HG03108 (cell line): ENCODE data around the gene CER1.
"Not testable (repeated sequence)": the region's sequence is repeated elsewhere in the genome, so short reads cannot be mapped to it uniquely, and the experiment has no call there.

Experiments used
- ATAC-seq: cut with Tn5 transposase; IDR thresholded peaks from one replicate; pipeline ENCODE4 v1.9.1; 2021; ENCODE audit warnings: moderate library complexity; ENCODE audit not compliant: unreplicated experiment

Gene CER1

DNA sequence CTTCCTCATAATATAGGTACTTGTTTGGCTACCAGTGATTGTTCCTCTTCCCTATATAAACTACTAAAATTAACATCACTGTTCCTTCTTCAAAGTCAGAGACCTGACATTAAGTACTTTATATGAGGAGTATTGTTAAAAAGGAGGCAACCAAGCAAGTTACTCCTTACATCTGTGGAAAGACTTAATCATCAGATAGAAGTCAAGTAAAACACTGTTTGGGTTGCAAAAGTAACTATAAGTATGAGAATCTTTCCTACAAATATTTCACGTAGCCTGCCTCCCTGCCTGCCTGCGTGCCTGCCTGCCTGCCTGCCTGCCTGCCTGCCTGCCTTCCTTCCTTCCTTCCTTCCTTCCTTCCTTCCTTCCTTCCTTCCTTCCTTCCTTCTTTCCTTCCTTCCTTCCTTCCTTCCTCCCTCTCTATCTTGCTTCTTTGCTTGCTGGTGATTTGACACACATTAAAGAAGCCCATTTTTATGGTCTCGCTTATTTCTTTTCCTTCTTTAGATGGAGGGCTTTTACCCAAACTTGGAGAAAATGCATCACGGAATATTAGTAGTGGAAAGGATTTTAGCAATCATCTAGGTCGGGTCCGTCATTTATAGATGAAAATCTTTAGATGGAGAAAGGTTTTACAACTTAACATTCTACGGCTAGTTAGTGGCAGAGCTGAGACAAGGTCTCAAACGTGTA lies 3.2 kb downstream of the CER1 start:
- ATAC-seq = no peak

DNA sequence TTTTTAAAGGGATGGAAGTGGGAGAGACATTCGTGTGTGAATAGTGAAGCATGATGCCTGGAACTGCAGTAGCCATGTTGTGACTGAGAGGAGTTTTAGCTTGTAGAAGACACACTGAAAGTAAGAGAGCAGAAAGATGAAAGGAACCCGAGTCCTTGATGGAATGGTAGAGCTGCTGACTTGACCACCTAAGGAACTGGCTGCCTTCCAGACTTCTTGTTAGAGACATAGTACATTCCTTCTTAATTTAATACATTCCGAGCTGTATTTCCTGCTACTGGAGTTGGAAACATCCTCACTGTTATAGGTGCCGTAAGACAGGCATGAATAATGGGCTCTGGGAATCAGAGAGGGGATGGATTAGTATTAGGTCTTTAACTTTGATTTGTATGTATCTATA lies 7.4 kb downstream of the CER1 start:
- ATAC-seq = no peak

DNA sequence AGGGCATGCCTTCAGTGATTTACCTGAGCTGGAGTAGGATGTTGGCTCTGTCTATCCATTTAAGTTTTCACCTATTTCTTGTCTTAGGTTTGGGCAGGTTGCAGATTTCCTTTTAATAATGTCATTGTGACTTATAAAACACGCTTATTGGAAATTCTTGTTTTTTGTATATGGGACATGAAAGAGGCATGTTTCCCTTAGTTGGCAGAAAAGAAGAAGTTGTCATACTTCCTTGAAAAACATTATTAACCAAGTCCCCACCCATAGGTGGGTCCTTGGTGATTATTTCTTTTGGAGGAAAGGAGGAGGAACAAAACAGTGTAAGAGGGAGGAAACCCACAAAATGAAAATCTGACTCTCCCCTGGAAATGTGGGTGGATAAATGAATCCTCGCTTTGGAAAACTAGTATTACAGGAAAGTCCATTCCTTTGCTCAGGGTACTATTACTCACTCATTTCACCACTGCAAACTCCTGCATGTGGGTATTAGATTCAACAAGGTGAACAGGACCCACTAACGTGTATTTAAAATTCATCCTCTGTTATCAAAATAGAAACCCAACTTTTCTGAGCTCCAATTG lies 9.3 kb downstream of the CER1 start:
- no peak for ATAC-seq

DNA sequence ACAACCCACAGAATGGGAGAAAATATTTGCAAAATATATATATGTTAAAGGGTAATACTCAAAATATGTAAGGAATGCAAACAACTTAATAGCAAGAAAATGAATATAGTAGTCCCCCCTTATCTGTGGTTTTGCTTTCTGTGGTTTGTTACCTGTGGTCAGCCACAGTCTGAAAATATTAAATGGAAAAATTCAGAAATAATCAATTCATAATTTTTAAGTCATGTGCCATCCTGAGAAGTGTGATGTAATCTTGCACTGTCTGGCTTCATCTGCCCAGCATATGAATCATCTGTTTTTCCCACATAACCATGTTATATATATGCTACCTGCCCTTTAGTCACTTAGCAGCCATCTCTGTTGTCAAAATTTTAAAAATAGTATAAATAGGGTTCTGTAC lies 11.7 kb downstream of the CER1 start:
- ATAC-seq = no peak

DNA sequence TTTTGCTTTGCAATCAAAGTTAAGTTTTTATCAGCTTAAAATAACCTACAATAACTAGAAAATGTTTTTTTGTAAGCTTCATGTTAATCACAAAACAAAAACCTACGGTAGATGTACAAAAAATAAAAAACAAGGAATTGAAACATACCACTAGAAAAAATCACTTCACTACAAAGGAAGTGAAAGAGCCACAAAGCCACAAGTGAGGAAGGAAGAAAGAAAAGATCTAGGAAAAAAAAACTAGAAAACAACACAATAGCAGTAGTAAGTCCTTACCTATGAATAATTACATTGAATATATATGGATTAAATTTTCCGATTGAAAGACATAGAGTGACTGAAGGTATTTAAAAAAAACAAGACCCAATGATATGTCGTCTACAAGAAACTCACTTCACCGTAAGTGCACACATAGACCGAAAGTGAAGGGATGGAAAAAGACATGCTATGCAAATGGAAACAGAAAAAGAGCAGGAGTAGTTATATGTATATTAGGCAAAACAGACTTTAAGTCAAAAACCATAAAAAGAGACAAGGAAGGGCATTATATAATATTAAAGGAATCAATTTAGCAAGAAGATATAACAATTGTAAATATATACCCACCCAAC lies 15.9 kb downstream of the CER1 start:
- no peak for ATAC-seq

DNA sequence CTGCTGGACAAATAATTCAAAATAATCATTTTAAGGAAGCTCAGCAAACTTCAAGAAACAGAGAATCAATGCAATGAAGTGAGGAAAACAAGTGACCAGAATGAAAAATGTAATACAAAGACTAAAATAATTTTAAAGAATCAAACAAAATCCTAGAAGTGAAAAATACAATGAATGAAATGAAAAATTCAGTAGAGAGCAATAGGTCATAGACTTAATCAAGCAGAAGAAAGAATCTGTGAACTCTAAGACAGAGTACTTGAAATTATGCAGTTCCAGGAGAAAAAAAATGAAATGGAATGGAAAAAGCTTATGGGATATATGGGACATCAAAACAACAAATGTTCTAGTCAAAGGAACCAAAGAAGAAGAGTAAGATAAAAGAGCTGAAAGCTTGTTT lies 17.5 kb downstream of the CER1 start:
- ATAC-seq = no peak

DNA sequence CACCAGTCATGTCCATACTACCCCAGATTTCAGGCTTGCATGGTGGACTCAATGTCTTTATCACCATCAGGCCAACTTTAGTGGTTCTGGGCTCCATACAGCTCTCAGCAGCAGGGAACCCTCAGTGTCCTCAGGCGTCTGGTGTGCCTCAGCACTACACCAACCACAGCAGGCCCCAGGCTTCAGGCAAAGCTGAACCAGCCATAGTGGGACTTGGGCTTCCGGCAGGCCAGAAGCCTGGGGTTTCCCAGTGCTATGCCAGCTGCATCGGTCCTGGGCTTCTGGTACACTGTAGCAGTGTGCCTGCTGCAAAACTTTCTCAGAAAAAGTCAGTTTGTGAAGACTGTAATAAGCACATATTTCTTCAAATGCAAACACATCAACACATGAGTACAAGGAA lies 18.3 kb downstream of the CER1 start:
- no peak for ATAC-seq

DNA sequence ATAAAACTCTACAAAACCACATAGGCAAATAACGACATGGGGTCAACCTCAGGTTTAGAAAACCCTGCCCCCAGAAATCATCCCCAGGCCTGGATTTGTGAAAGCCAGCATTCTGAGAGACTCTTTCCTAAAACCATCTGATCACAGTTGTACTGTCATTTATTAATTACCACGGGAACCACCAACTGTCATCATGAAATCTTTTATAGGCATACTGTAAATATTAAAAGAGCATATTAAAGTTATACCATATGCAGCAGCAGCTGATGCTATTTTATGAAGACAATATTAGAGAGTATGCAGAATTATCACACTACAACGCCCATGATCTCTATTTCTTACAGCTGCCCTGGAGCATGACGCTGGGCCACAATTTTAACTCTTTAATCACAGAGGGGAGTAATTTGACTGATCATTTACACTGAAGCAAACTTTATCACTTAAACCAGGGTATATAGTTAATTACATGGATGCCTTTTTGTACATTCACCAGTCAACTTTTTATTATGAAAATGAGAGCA lies 20.3 kb downstream of the CER1 start:
- ATAC-seq = no peak

DNA sequence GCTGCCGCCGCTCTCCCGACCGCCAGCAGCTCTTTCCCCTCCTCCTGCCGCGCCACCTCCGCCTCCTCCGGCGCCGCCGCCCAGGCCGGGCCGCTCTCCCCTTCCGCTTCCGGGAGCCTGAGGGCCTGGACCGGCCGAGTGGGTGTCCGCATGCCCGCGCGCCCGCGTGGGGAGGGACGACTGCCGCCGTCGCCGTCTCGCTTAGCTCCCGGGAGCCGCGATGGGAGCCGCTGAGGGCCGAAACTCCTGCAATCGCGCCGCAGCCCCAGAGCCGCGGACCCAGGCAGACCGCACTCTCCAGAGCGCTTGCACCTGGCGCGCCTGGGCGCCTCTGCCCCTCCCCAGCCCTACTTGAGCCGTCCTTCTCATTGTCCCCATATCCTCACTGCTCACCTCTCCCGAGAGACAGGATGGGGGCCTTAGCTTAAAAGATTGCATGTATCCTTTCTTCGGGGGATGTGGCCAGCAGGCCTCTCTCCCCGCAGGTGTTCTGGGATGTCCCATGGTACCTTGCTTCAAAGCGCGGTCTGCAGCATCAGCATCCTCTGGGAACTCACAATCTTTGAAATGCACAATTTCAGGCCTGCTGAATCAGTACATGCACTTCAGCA lies 29.2 kb downstream of the CER1 start, which contains the start of gene ZDHHC21:
Gene ZDHHC21 (minus strand): TSS at position 182 of the 611 bp plus-strand sequence. CDS start 19,092 bp downstream, outside the sequence.
- peak; percentile 70 for ATAC-seq

DNA sequence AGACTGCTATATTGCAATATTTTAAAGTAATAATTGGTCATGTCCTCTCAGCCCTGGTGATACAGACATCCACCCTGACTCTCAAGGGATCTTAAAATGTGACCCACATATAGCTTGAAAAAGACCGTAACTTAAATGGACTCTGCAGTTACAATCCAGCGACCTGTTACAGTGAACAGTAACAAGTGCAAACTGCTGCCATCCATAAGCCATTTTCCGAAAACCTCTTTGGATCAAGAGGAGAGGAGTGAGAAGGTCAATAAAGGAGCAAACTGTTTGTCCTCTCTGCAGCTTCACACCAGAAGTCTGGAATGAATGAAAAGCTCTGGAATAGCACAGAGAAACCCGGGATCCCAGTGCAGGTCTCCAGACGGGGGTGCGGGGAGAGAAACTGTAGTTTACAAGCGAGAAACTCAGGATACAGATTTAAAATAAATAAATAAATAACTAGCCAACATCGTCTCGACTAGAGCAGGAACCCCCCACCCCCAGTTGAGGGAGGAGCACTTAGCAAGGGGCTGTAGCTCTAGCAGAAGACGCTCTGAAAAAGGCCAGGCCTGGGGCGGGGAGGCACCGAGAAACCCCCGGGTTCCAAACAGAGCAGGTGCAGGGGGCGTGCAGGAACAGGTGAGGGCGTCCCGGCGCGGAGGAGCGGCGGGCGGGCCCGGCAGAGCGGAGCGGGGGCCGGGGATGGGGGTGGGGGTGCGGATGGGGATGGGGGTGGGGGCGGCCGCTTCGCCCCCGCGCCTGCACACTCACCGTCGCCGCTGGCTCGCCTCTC lies 29.9 kb downstream of the CER1 start:
- ATAC-seq = peak; percentile 36

DNA sequence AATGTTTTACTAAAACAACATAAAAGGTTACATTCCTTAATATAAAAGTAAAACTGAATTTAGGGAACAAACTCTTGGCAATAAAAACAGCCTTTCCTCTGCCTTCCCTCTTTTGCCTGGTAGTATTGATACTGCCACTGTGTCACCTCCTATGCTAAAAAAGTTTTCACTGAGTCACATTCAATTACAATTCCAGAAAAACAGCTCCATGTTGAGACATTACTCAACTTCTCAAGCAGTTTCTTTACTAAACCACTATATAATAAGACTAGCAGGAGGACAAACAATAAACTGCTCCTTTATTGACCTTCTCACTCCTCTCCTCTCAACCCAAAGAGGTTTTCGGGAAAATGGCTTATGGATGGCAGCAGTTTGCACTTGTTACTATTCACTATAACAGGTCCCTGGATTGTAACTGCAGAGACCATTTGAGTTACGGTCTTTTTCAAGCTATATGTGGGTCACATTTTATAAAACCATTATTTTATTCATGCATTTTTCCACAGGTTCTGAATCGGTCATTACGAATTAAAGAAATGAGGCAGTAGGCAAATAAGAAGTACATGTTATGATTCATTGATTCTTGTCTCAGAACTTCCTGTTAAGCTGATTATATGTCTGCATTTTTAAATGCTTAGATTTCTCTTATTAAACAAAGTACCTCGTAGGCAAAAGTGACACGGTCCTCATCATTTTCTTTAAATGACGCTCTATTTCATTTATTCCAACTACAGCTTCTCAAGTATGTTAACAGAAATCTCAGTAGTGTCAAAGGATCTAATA lies 31.4 kb downstream of the CER1 start:
- no peak for ATAC-seq

DNA sequence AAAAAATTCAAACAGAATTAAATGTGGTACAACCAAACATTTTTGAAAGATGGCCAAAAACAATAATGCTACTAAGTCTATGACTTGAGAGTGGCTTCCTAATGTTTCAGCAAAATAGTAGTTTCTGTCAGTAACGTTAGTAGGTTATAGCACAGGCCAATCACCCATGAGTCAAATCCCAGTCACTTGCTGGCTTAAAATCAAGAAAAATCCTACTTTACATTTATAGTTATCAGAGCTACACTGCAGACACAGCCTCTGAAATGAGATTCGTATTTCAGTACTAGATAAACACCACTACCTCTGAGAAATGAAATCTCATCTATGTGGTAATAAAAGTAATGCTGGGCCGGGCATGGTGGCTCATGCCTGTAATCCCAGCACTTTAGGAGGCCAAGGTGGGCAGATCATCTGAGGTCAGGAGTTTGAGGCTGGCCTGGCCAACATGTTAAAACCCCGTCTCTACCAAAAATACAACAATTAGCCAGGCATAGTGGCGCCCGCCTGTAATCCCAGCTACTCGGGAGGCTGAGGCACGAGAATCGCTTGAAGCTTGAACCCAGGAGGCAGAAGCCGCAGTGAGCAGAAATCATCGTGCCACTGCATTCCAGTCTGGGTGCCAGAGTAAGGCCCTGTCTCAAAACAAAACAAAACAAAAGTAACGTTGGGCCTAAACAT lies 35.4 kb downstream of the CER1 start:
- ATAC-seq = no peak

DNA sequence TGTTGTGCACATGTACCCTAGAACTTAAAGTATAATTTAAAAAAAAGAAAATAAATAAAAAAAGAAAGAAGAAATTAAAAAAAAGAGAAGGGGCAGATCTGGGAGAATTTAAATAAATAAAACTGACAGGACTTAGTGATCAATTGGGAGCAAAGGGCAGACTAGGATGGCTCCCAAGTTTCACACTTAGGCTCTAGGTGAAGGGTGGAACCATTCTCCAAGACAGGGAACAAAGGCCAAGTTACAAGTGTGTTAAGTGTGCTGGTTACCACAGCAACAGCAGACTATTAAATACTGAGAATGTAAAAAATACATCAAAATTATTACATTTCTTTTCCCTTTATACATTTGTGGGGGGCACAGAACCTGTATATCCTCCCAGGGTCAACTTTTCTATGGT lies 36.4 kb downstream of the CER1 start:
- no peak for ATAC-seq

DNA sequence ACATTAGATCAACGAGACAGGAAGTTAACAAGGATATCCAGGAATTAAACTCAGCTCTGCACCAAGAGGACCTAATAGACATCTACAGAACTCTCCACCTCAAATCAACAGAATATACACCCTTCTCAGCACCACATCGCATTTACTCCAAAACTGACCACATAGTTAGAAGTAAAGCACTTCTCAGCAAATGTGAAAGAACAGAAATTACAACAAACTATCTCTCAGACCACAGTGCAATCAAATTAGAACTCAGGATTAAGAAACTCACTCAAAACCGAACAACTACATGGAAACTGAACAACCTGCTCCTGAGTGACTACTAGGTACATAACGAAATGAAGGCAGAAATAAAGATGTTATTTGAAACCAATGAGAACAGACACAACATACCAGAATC lies 39.9 kb downstream of the CER1 start:
- not testable (repeated sequence) for ATAC-seq

DNA sequence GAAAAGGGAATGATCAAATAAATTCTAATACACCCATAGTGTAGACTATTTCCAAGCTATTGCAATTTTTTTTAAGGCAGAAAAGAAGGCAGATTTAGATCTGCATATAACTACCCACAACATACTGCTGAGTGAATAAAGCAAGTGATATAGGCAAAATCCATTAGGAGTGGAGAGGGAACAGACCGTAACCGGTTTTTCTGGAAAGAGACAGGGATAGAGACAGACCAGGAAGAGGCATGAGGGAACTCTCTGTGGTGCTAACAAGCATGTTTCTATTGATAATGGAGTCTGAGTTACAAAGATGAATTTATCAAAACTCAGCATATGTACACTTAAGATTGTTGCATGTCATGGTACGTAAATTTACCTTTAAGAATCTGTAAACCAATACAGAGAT lies 43.8 kb downstream of the CER1 start:
- no peak for ATAC-seq

DNA sequence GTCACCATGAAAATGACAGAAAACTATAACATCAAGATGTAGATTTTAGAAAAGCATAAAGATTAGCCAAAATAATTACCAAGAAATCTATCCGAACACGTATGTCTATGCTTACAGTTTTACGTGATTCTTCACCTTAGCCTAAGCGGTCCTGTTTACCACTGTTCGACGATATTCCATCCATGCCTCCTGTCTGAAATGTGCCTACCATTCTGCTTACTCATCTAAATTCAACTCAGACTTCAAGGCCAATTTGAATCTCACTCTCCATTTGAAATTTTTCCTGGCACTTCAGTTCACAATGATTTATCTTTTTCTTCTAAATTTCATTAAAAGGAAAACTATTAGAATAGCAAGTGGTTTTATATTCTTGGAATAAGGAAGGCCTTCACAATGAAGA lies 44.7 kb downstream of the CER1 start:
- ATAC-seq = no peak

DNA sequence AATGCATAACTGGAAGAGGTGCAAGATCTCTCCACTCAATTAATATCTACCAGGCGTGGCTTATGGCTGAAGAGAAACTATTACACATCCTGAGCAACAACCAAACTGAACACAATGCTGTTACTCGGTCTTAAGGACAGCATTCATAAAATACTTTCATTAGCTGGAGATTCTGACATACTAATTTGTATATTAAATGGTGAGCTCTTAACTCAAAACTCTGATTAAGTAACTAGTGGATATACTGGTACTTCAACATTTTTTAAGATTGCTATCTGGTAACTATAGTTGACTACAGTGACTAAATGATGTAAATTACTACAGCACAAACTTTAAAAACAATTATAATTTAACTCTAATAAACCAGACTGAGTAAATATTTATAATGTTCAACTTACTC lies 45.1 kb downstream of the CER1 start:
- no peak for ATAC-seq

DNA sequence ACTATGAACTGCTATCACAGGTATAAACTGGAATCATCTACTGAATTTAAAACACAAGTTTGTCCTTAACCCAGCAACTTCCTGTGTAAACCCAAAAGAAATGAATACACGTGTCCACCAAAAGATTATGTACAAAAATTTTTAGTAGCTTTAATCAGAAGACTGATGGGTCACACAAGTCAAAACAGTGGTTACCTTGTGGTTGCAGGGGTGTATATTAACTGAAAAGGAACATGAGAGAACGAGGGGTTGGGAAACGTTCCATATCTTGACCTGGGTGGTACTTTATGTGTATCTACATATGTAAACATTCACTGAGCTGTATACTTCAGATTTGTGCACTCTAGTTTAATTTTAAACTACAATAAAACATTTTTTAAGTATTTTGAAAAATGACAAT lies 47.9 kb downstream of the CER1 start:
- ATAC-seq = no peak

DNA sequence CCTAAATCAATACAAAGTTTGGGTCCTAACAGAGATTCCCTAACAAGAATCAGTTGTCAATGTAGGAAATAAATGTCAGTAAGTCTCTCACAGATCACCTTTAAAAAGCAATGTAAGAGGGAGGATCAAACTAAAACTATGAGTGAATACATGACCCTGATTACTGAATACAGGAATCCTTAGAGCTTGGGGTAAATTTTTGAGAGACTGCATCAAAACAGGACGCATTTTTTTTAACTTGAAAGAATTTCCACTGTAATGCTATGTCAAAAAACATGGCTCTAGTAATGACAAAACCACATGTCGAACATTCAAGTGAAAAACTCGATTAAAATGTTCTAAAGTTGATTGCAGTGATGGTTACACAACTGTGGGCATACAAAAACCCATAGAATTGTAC lies 51.2 kb downstream of the CER1 start:
- no peak for ATAC-seq

DNA sequence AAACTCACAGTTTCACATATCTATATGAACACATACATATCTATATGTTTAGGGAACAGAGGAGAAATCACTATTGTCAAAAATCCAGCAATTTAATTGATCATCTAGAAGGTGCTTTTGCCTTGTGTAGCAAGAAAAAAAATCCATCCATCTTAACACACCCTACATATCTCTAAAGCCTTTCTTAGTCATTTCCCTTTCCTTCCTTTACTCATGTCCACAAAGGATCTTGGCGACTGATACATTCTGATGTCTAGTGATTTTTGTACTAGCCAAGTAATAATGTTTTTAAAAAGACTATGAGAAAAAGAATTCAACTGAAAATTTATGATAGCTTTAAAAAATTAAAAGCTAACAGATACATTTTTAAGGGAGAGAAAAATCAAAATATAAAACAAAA lies 51.8 kb downstream of the CER1 start:
- ATAC-seq = no peak
